HG03039 (cell line): Measurements from ENCODE around the gene GALNT2.

Experiments
- ATAC-seq: cut with Tn5 transposase; IDR thresholded peaks from one replicate; pipeline ENCODE4 v1.9.1; 2021; ENCODE audit warnings: mild to moderate bottlenecking, moderate library complexity; ENCODE audit not compliant: unreplicated experiment

GALNT2 gene

GRCh38 chr1:230050973-230051735 lies 15.9 kb upstream of the GALNT2 start:
- no peak for ATAC-seq

- no peak for ATAC-seq
Observed at GRCh38 chr1:230052018-230052417, 15.0 kb upstream of the GALNT2 start.

DNA sequence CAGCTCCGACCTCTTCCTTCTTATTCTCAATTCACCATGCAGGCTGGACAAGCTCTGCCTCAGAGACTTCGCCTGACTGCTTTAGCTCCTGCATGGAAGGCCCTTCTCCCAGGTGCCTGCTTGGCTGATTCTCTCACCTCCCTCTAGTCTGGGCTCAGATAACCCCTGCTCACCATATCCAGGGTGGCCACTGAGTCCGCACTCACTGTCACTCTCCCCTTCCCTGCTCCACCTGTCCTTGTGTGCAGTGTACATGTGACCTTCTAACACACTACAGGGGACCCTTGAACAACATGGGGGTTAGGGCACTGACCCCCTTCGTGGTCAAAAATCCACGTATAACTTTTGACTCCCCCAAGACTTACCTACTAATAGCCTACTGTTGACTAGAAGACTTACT lies 14.4 kb upstream of the GALNT2 start:
- ATAC-seq = no peak

DNA sequence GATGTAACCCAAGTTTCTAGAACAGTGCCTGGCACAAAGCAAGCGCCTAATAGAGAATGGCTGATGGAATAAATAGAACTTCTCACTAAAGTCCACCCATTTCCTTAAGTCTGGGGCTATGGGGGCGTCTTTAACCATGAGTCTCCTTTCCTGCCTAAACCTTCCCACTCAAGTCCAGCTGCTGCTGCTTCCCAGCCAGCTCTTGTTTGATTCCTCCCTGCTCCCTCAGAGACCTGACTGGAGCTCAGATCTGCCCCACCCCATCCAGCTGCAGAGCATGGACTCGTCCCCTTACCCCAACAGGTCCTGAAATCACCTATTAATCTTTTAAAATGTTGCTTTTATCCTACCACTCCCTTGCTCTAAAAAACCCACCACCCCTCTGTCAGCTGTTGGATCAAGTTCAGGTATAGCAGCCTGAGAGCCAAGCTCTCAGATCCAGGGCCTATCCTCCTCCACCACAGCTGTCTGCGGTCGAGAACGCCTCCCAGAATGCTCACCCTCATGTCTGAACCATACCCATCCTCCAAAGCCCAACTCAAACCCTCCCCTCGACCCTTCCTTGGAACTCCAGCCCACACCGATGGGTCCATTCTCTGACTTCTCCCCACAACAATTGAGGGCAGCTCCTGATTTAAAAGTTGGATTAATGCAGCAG lies 12.8 kb upstream of the GALNT2 start:
- no peak for ATAC-seq

DNA sequence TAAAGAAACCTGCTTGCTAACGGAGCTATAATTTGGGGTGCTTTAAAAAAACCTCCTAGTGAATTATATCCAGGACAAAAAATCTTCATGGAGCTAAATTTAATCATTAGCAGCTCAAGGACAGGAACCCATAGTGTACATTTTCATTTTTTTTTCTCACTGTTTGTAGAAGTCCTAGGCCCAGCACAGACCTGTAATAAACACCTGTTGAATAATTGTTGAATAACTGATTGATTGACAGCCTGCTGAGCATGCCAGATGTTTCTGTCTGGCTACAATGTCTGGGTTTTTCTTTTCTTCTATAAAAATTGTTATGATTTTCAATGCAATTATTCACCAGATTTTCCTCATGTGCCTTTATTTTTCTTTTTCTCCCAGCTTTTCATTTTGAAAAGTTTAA lies 10.9 kb upstream of the GALNT2 start:
- no peak for ATAC-seq

- no peak for ATAC-seq
Observed at GRCh38 chr1:230057100-230057499, 9.9 kb upstream of the GALNT2 start.

DNA sequence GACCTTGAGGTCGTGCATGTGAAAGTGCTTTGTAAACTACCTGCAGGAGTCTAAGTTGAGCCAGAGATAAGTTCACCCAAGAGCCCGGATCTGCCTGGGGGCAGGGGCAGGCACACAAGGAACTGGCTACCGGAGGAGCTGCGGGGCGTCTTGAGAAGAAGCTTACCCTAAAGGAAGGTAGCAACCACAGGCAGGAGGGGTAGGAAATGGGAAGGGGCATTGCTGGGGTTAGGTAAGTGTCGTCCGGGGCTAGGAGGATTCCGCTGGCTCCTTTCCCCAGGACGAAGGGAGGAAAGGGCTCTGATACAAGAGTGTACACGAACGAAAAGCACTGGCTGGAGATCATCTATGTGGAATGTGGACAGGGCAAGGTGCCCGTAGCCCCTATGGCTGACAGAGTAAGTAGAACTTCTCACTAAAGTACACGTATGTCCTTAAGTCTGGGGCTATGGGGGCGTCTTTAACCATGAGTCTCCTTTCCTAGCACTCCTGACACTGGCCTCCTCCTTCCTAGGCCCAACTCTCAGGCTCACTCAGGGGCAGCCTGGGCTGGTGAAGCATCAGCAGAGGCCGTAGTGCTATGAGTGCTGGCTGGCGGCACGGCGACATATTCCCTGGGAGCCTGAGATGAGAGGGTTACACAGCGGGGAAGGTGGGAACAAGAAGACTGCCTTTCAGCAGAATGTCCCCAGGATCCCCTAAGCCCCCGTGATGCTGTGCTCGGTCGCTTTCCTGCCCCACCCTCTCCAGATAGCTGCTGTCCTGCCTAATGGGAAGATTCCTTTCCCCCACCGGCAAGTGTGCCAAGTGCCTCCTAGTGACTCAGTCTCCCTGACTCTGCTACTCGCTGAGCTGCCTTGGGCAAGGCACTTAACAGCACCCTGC lies 9.1 kb upstream of the GALNT2 start:
- ATAC-seq = no peak

DNA sequence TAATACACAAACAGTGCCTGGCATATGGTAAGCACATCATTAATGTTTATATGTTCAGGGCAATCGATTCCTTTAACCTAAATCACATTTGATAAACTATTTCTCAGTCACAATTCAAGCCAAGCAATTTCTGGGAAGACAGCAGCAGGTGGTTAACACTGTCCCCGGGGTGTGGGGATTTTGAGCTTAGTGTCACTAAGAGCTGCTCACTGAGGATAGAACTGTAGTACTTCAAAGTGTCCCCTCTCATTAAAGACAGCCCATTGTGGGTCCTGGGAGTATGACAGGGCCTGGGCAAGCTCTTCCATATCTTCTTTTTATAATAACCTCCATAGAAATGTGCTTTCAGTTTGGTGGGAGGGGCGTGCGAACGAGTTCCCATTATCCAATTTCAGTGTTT lies 8.4 kb upstream of the GALNT2 start:
- ATAC-seq = no peak

- no peak for ATAC-seq
Observed at GRCh38 chr1:230061801-230062200, 5.2 kb upstream of the GALNT2 start.

GRCh38 chr1:230062521-230062920 lies 4.5 kb upstream of the GALNT2 start:
- no peak for ATAC-seq

DNA sequence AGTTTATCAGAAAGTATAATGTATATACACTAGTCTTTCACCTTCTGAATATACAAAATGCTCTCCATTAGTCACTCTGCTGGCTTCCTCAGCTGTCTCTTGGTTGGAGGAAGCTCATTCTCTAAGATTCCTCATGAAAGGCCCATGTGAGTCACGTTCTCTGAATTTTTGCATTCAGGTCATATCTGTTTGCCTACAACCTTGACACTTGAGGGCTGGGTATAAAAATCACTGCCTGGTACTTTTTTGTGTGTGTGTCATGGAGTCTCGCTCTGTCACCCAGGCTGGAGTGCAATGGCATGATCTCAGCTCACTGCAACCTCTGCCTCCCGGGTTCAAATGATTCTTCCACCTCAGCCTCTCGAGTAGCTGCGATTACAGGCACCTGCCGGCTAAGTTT lies 2.8 kb upstream of the GALNT2 start:
- no peak for ATAC-seq

GRCh38 chr1:230065161-230065560 lies 1.9 kb upstream of the GALNT2 start:
- no peak for ATAC-seq

DNA sequence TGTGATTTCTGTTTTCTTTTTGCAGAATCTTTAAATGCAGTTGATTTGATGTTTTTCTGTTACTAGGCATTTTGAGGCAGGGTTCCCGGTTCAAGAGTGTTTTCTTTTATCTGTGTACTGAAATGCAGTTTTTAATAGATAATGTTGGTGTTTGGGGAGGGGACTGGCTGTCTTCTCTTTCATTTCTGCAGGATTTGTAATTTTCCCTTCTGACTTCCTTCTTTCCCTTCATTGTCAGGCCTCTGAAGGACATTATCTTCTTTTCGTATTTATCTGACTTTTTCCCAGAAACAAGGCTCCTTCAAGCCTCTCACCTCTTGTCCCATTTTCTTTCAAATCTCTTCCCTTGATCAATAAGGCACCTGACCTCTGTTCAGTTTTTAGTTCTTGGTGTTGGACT lies 1.5 kb upstream of the GALNT2 start:
- ATAC-seq = no peak

GRCh38 chr1:230066031-230066430 lies 1.0 kb upstream of the GALNT2 start:
- ATAC-seq = no peak

GRCh38 chr1:230067419-230067870 lies 407 bp downstream of the GALNT2 start:
- ATAC-seq = no peak

GRCh38 chr1:230067871-230068620 lies 1.0 kb downstream of the GALNT2 start:
- no peak for ATAC-seq

GRCh38 chr1:230068621-230068873 lies 1.5 kb downstream of the GALNT2 start:
- no peak for ATAC-seq

GRCh38 chr1:230068952-230069684 lies 2.1 kb downstream of the GALNT2 start:
- ATAC-seq = no peak

DNA sequence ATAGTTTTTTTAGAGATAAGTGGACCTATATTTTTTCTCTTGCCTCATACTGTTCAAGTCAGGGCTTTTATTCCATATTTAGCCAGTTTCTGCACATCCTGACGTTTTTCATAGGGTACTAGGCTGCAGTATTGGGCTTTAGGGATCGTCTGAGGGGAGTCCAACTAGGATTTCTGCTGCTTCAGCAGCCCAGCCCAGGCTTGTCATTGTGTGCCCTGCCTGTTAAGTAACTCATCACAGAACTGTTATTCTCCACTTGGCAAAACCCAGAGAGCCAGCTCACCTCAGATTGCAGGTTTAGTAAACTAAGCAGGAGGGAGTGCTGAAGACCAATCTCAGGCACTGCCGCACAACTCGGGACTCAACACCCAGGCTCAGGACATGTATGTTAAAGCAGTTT lies 2.8 kb downstream of the GALNT2 start:
- ATAC-seq = no peak
